ENCODE measurements around the gene ATP6V0C. TPM values are rescaled to one million over a fixed set of nuclear protein-coding genes. Genes with fewer than 3 reads are reported as not detected.

Gene ATP6V0C
- total RNA-seq, 4 donors from 2014 or later = 103 to 147 (median 120) TPM

DNA sequence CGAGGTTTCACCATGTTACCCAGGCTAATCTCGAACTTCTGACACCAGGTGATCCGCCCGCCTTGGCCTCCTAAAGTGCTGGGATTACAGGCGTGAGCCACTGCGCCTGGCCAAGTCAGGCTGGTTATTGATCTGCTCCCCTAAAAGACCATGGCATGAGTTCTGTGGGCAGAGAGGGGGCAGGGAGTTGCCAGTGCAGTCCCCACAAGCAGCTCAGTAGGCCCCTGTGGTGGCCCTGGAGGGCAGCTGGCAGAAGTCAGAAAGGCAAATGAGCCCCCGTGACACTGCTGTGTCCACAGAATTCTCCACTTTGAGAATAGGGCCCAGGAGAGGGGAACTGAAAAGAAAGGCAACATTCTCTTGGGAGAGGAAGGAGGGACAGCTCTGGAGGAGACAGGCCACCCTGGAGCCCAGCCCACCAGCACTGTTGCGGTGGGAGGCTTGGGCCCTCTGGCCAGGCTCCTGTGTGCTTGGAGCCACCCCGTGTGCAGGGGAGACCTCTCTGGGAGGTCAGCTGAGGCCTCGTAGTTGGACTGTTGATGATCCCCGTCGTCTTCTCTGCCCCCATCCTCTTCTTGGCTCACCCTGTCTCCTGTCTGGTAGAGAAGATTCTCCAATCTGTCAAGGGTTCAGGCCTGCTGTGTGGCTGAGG is 4.3 kb downstream of the ATP6V0C start:
- TF ChIP-seq POLR2AphosphoS5 (IDR thresholded peaks at IDR 0.05) (no peak), POLR2A (IDR thresholded peaks at IDR 0.05) (no peak), EP300 (IDR thresholded peaks at IDR 0.05) (no peak)
- TF ChIP-seq, protein P1, sequence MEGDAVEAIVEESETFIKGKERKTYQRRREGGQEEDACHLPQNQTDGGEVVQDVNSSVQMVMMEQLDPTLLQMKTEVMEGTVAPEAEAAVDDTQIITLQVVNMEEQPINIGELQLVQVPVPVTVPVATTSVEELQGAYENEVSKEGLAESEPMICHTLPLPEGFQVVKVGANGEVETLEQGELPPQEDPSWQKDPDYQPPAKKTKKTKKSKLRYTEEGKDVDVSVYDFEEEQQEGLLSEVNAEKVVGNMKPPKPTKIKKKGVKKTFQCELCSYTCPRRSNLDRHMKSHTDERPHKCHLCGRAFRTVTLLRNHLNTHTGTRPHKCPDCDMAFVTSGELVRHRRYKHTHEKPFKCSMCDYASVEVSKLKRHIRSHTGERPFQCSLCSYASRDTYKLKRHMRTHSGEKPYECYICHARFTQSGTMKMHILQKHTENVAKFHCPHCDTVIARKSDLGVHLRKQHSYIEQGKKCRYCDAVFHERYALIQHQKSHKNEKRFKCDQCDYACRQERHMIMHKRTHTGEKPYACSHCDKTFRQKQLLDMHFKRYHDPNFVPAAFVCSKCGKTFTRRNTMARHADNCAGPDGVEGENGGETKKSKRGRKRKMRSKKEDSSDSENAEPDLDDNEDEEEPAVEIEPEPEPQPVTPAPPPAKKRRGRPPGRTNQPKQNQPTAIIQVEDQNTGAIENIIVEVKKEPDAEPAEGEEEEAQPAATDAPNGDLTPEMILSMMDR (IDR thresholded peaks at IDR 0.05) = no peak
- peak overlapping the region; percentile 10 for H3K4me3 ChIP-seq
- WGBS = 73% methylated on average over 5 of the region's 12 CpGs
- peaks cover 69% of the 10 kb centered on the region for H3K4me1 ChIP-seq
- no peaks in the 10 kb centered on the region for H3K9me3 ChIP-seq
- H3K27me3 ChIP-seq = no peaks in the 10 kb centered on the region
- peak overlapping the region; percentile 99 for H3K27ac ChIP-seq
- DNase-seq (ENCODE audit: low spot score in 2 of 2) = no peak
- peaks cover 5% of the 10 kb centered on the region for H3K36me3 ChIP-seq

GRCh38 chr16:2518823-2519710 is 5.3 kb downstream of the ATP6V0C start:
- H3K4me1 ChIP-seq = peaks cover 75% of the 10 kb centered on the region
- no peaks in the 10 kb centered on the region for H3K9me3 ChIP-seq
- no peak for TF ChIP-seq EP300 (IDR thresholded peaks at IDR 0.05)
- TF ChIP-seq, protein P1 (IDR thresholded peaks at IDR 0.05) = no peak
- no peak for TF ChIP-seq POLR2AphosphoS5 (IDR thresholded peaks at IDR 0.05)
- no peak for TF ChIP-seq POLR2A (IDR thresholded peaks at IDR 0.05)
- H3K4me3 ChIP-seq = peak overlapping the region; percentile 82
- WGBS = 87% methylated on average over 18 of the region's 39 CpGs
- H3K36me3 ChIP-seq = peaks cover 15% of the 10 kb centered on the region
- peak overlapping the region; percentile 99 for H3K27ac ChIP-seq
- peak; percentile 80 to 81 for DNase-seq (ENCODE audit: low spot score in 2 of 2)
- H3K27me3 ChIP-seq = no peaks in the 10 kb centered on the region

DNA sequence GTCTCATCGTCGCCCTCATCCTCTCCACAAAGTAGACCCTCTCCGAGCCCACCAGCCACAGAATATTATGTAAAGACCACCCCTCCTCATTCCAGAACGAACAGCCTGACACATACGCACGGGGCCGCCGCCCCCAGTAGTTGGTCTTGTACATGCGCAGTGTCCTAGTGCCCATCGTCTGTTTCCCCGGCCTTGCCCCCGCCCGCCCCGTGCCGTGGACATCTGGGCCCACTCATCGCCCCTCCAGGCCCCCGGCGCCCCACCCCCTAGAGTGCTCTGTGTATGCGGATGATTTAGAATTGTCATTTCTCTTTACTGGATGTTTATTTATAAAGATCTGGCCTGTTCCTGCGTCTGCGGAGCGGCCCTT is 5.9 kb downstream of the ATP6V0C start:
- TF ChIP-seq POLR2A (IDR thresholded peaks at IDR 0.05) (no peak), POLR2AphosphoS5 (IDR thresholded peaks at IDR 0.05) (no peak), EP300 (IDR thresholded peaks at IDR 0.05) (no peak)
- TF ChIP-seq, protein P1 (IDR thresholded peaks at IDR 0.05) = no peak
- DNase-seq (ENCODE audit: low spot score in 2 of 2) = peak in 1 of 2 donors; percentile 81
- Histone ChIP-seq H3K4me3 (peak overlapping the region; percentile 82), H3K4me1 (peaks cover 77% of the 10 kb centered on the region), H3K27me3 (no peaks in the 10 kb centered on the region), H3K9me3 (no peaks in the 10 kb centered on the region), H3K36me3 (peaks cover 22% of the 10 kb centered on the region), H3K27ac (peak overlapping the region; percentile 99)
- 52% methylated on average over 16 of the region's 22 CpGs for WGBS

GRCh38 chr16:2520097-2520783 is 6.5 kb downstream of the ATP6V0C start, which contains the start of gene AMDHD2:
Gene AMDHD2 (plus strand): TSS chr16:2520371. CDS start chr16:2520459, 88 bp downstream.
- Histone ChIP-seq H3K36me3 (peaks cover 26% of the 10 kb centered on the region), H3K4me3 (peak within 1 kb of the TSS; percentile 82), H3K4me1 (peaks cover 72% of the 10 kb centered on the region), H3K27me3 (no peaks in the 10 kb centered on the region), H3K9me3 (no peaks in the 10 kb centered on the region), H3K27ac (peak within 1 kb of the TSS; percentile 99)
- WGBS = 0% methylated on average over 3 of the region's 83 CpGs
- TF ChIP-seq POLR2AphosphoS5 (IDR thresholded peaks at IDR 0.05) = peak; percentile 42 to 82 (median 77)
- TF ChIP-seq EP300 (IDR thresholded peaks at IDR 0.05) = no peak
- TF ChIP-seq, protein P1 (IDR thresholded peaks at IDR 0.05) = no peak
- no peak for TF ChIP-seq POLR2A (IDR thresholded peaks at IDR 0.05)
- DNase-seq (ENCODE audit: low spot score in 2 of 2) = peak; percentile 94 to 96
